SK-N-SH (cell line): ENCODE data around the gene RLN2. TPM values are rescaled to one million over a fixed set of nuclear protein-coding genes. Genes with fewer than 3 reads are reported as not detected.
A peak's percentile ranks its signal among the peaks of the same experiment; 100 is the strongest.

Experiments
- CTCF ChIA-PET: fragments of 300-600, 350-600 bp; formaldehyde crosslinking; extraction: SDS; loops from one replicate; lab custom pipeline; 2021; lab: Yijun Ruan, JAX
- POLR2A ChIA-PET: fragments of 350-600 bp; sonication (Branson Sonifier 250); formaldehyde crosslinking; extraction: SDS; loops from one replicate; lab custom pipeline; 2020; ENCODE audit warnings: antibody characterized with exemption, inconsistent platforms; lab: Yijun Ruan, JAX
- DNase-seq: peaks from one replicate; pipeline ENCODE4 v3.0.0; 2012
- H2AFZ ChIP-seq: fragments of 200-600 bp; sonication (generic); 2 replicates; pipeline ENCODE4 v1.8.1; 2016; ENCODE audit warnings: antibody characterized with exemption, mild to moderate bottlenecking, low read depth
- H3F3A ChIP-seq: fragments of 200-600 bp; sonication (generic); replicated peaks from 2 replicates; pipeline ENCODE3; 2016; ENCODE audit warnings: antibody characterized with exemption, mild to moderate bottlenecking; ENCODE audit not compliant: insufficient read depth
- H3K27ac ChIP-seq, 2 experiments: fragments of 200-500 bp in 1 of 2; fragments of 200-600 bp in 1 of 2; sonication (Bioruptor generic) in 1 of 2; sonication (generic), shearing (Covaris generic) in 1 of 2; 2 replicates each; pipeline versions ENCODE4 v1.5.1 to v1.6.1; 2014 to 2016; ENCODE audit warnings: low read depth in 2 of 2, inconsistent platforms in 1 of 2, low read length in 1 of 2, mild to moderate bottlenecking in 1 of 2, mixed read lengths in 1 of 2
- H3K27me3 ChIP-seq: fragments of 200-600 bp; sonication (generic), shearing (Covaris generic); 2 replicates; pipeline ENCODE4 v1.6.1; 2016; ENCODE audit warnings: mixed run types; ENCODE audit not compliant: insufficient read depth
- H3K36me3 ChIP-seq, 2 experiments: fragments of 200-500 bp in 1 of 2; fragments of 200-600 bp in 1 of 2; sonication (Bioruptor generic) in 1 of 2; sonication (generic) in 1 of 2; replicated peaks in 1 of 2; 2 replicates each; pipeline versions ENCODE3 to v1.5.1; 2014 to 2016; ENCODE audit warnings: low read length in 1 of 2, mild to moderate bottlenecking in 1 of 2; ENCODE audit not compliant: insufficient read depth in 2 of 2, control insufficient read depth in 1 of 2
- H3K4me1 ChIP-seq, 2 experiments: fragments of 200-500 bp in 1 of 2; fragments of 200-600 bp in 1 of 2; sonication (Bioruptor generic) in 1 of 2; sonication (generic), shearing (Covaris generic) in 1 of 2; 2 replicates each; pipeline versions ENCODE4 v1.5.1 to v1.6.1; 2014 to 2016; ENCODE audit warnings: low read depth in 1 of 2, low read length in 1 of 2, mixed run types in 1 of 2; ENCODE audit not compliant: insufficient read depth in 2 of 2, control insufficient read depth in 1 of 2
- H3K4me2 ChIP-seq: fragments of 200-600 bp; sonication (generic), shearing (Covaris generic); 2 replicates; pipeline ENCODE4 v1.6.1; 2017; ENCODE audit warnings: mixed run types
- H3K4me3 ChIP-seq, 2 experiments: fragments of 200-500 bp in 1 of 2; fragments of 200-600 bp in 1 of 2; sonication (Bioruptor generic) in 1 of 2; sonication (generic), shearing (Covaris generic) in 1 of 2; 2 replicates each; pipeline versions ENCODE4 v1.5.1 to v1.8.1; 2014 to 2016; ENCODE audit warnings: low read depth in 2 of 2, inconsistent platforms in 1 of 2, low read length in 1 of 2, mild to moderate bottlenecking in 1 of 2, mixed read lengths in 1 of 2, moderate library complexity in 1 of 2
- H3K79me2 ChIP-seq: fragments of 200-600 bp; sonication (generic); 2 replicates; pipeline ENCODE4 v1.8.1; 2017; ENCODE audit warnings: mild to moderate bottlenecking; ENCODE audit not compliant: insufficient read depth
- H3K9ac ChIP-seq: fragments of 200-600 bp; sonication (generic); 2 replicates; pipeline ENCODE4 v1.6.1; 2017; ENCODE audit warnings: mixed run types
- H3K9me2 ChIP-seq: fragments of 200-600 bp; sonication (generic); 2 replicates; pipeline ENCODE4 v1.6.1; 2017; ENCODE audit warnings: mixed run types
- H3K9me3 ChIP-seq: fragments of 200-600 bp; sonication (generic); 2 replicates; pipeline ENCODE4 v1.6.1; 2017; ENCODE audit warnings: mixed run types, mild to moderate bottlenecking, moderate library complexity
- H4K20me1 ChIP-seq: fragments of 200-600 bp; sonication (generic); 2 replicates; pipeline ENCODE4 v1.6.1; 2017; ENCODE audit warnings: mild to moderate bottlenecking, mixed run types; ENCODE audit not compliant: insufficient read depth
- CTCF ChIP-seq: fragments of 200-600 bp; sonication (generic); IDR thresholded peaks from 2 replicates; pipeline ENCODE4 v1.6.1; 2017; ENCODE audit warnings: antibody characterized with exemption, mild to moderate bottlenecking, moderate library complexity
- ELF1 ChIP-seq: IDR thresholded peaks from 2 replicates; pipeline ENCODE4 v1.4.0; 2012
- EP300 ChIP-seq, 2 experiments: IDR thresholded peaks; 2 replicates each; pipeline versions ENCODE4 v1.4.0 to v1.6.1; 2012; ENCODE audit warnings: borderline replicate concordance in 1 of 2, low read depth in 1 of 2, low read length in 1 of 2
- EZH2phosphoT487 ChIP-seq: fragments of 200-600 bp; sonication (generic); IDR thresholded peaks from 2 replicates; pipeline ENCODE4 v1.6.1; 2017; ENCODE audit warnings: low read depth, mixed run types, mild to moderate bottlenecking, antibody characterized with exemption, moderate library complexity, borderline replicate concordance
- FOXM1 ChIP-seq: IDR thresholded peaks from 2 replicates; pipeline ENCODE4 v1.4.0; 2012; ENCODE audit warnings: low read depth, mild to moderate bottlenecking
- GABPA ChIP-seq: IDR thresholded peaks from 2 replicates; pipeline ENCODE4 v1.4.0; 2012; ENCODE audit warnings: low read depth, mild to moderate bottlenecking
- JUND ChIP-seq: IDR thresholded peaks from 2 replicates; pipeline ENCODE4 v1.4.0; 2012
- MEF2A ChIP-seq: IDR thresholded peaks from 2 replicates; pipeline ENCODE4 v1.4.0; 2012; ENCODE audit warnings: low read depth, borderline replicate concordance
- NFIC ChIP-seq: IDR thresholded peaks from 2 replicates; pipeline ENCODE4 v1.4.0; 2012; ENCODE audit warnings: borderline replicate concordance
- RAD21 ChIP-seq: IDR thresholded peaks from 2 replicates; pipeline ENCODE4 v1.6.1; 2012; ENCODE audit warnings: mild to moderate bottlenecking, low read length
- RFX5 ChIP-seq: IDR thresholded peaks from 2 replicates; pipeline ENCODE4 v1.6.1; 2012; ENCODE audit warnings: mild to moderate bottlenecking, improper control_type of control experiment, low read length
- SIN3A ChIP-seq: IDR thresholded peaks from 2 replicates; pipeline ENCODE4 v1.6.1; 2012; ENCODE audit warnings: low read depth, mild to moderate bottlenecking, low read length, moderate library complexity, borderline replicate concordance
- SMC3 ChIP-seq: IDR thresholded peaks from 2 replicates; pipeline ENCODE4 v1.6.1; 2012; ENCODE audit warnings: low read depth, low read length, improper control_type of control experiment
- TAF1 ChIP-seq: IDR thresholded peaks from 2 replicates; pipeline ENCODE4 v1.6.1; 2012; ENCODE audit warnings: low read depth, mild to moderate bottlenecking, low read length, moderate library complexity, borderline replicate concordance
- TCF12 ChIP-seq: IDR thresholded peaks from 2 replicates; pipeline ENCODE4 v1.4.0; 2012
- TEAD4 ChIP-seq: IDR thresholded peaks from 2 replicates; pipeline ENCODE4 v1.4.0; 2012; ENCODE audit warnings: mild to moderate bottlenecking, borderline replicate concordance; ENCODE audit not compliant: insufficient read depth
- WGBS: methylation state at CpG from one replicate; pipeline ENCODE4 v1.1.6; 2017; ENCODE audit warnings: low lambda C conversion rate; 5-methylcytosine and 5-hydroxymethylcytosine counted together
- polyA plus RNA-seq, 3 experiments: library from polyadenylated mRNA; depleted of rRNA; stranded (reverse); fragments of >200 nt; gene quantifications; 2 replicates each; pipeline ENCODE4 v1.2.3, GENCODE V29; 2012
- TF ChIP-seq, protein P1 (sequence below): IDR thresholded peaks from 2 replicates; pipeline ENCODE4 v1.4.0; 2012; ENCODE audit warnings: low read depth, borderline replicate concordance

The RLN2 gene
- polyA plus RNA-seq, 1 of the 3 experiments (the other 2 are of a cell fraction) = 0.51 TPM

DNA sequence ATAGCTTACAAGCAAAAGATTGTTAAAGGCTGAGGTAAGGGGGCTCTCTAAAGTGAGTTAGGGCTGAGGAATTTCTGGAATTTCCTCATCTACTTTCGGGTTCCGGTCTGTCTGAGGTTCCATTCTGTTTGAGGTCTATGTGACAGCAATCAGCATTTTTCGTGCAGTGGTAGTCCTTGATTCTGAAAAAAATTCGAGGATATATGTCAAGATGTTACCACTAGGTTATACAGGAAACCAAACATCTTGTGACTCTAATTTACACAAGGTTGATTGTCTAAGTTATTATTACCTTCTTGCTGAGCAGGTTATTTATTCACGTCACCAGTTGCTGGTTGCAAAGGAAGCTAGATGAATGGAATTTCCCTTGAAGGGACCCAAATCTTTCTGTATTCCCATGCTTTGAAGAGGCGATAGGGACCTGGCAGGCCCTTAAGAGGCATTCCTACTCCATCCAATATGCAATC is 35.2 kb downstream of the RLN2 start (continued):
- TF ChIP-seq, protein P1, sequence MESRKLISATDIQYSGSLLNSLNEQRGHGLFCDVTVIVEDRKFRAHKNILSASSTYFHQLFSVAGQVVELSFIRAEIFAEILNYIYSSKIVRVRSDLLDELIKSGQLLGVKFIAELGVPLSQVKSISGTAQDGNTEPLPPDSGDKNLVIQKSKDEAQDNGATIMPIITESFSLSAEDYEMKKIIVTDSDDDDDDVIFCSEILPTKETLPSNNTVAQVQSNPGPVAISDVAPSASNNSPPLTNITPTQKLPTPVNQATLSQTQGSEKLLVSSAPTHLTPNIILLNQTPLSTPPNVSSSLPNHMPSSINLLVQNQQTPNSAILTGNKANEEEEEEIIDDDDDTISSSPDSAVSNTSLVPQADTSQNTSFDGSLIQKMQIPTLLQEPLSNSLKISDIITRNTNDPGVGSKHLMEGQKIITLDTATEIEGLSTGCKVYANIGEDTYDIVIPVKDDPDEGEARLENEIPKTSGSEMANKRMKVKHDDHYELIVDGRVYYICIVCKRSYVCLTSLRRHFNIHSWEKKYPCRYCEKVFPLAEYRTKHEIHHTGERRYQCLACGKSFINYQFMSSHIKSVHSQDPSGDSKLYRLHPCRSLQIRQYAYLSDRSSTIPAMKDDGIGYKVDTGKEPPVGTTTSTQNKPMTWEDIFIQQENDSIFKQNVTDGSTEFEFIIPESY = no peak
- TF ChIP-seq RAD21 = no peak
- TF ChIP-seq ELF1 = no peak
- no peak for TF ChIP-seq MEF2A
- peak; percentile 63 for TF ChIP-seq JUND
- TF ChIP-seq GABPA = no peak
- no peak for TF ChIP-seq CTCF
- TF ChIP-seq SMC3 = no peak
- TF ChIP-seq RFX5 = no peak; the same call in 1 of the 2 replicates

DNA sequence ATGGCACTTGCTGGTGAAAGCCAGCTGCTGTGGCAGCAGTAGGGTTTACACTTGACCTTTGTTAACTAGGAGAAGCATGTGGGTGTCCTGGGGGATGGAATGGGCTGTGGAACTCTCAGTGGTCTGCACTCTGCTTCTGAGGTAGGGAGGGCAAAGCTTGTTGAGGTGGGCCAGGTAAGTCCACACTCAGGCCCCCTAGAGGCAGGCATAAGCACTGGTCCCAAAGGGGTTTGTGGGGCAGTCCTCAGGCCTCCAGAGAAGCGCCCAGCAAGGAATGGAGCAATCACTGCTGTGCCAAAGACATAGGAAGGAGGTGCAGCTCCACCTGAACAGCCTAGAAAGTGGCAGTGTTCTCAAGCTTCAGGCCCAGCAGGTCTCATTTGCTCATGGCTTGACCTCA is 38.6 kb downstream of the RLN2 start:
- no peaks in the 10 kb centered on the region for H3K9me2 ChIP-seq
- no peak for TF ChIP-seq SIN3A
- TF ChIP-seq CTCF = peak; percentile 15; the same call in 1 of the 2 replicates
- TF ChIP-seq, all 33 proteins: peak for 1
- no peaks in the 10 kb centered on the region for H3K79me2 ChIP-seq
- ChIA-PET POLR2A (no interaction called here), CTCF (no interaction called here)
- WGBS = 100% methylated on average over 1 of the region's 1 CpG
- H3K36me3 ChIP-seq = no peaks in the 10 kb centered on the region
- H3K4me3 ChIP-seq = no peak overlapping the region
- peaks cover 0 to 14% of the 10 kb centered on the region in 2 experiments; a peak in 1 of 4 replicates for H3K4me1 ChIP-seq
- no peak overlapping the region for H3K9ac ChIP-seq
- no peaks in the 10 kb centered on the region for H4K20me1 ChIP-seq
- H2AFZ ChIP-seq = no peak overlapping the region
- H3K4me2 ChIP-seq = no peak overlapping the region
- no peak for DNase-seq
- no peak overlapping the region for H3K27ac ChIP-seq
- H3F3A ChIP-seq = no peaks in the 10 kb centered on the region
- H3K27me3 ChIP-seq = no peaks in the 10 kb centered on the region
- H3K9me3 ChIP-seq = no peaks in the 10 kb centered on the region

DNA sequence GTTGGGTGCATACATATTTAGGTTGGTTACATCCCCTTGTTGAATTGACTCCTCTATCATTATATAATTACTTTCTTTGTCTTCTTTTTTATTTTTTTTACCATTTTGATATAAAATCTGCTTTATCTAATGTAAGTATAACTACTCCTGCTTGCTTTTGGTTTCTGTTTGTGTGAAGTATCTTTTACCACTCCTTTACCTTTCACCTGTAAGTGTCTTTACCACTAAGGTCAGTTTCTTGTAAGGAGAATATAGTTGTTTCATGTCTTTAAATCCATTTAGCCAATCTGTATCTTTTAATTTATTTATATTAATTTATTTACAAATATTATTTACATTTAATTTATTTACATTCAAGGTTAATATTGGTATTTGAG is 40.3 kb downstream of the RLN2 start:
- ChIA-PET POLR2A (no interaction called here), CTCF (no interaction called here)
- DNase-seq = no peak
- no peaks in the 10 kb centered on the region for H3K9me2 ChIP-seq
- no peak overlapping the region for H3K9ac ChIP-seq
- no peaks in the 10 kb centered on the region for H3F3A ChIP-seq
- no peak overlapping the region for H3K4me3 ChIP-seq
- H4K20me1 ChIP-seq = no peaks in the 10 kb centered on the region
- no peak overlapping the region for H3K4me2 ChIP-seq
- no peaks in the 10 kb centered on the region for H3K79me2 ChIP-seq
- H3K27me3 ChIP-seq = no peaks in the 10 kb centered on the region
- peaks cover 0 to 7% of the 10 kb centered on the region in 2 experiments; a peak in 1 of 4 replicates for H3K4me1 ChIP-seq
- H3K36me3 ChIP-seq = no peaks in the 10 kb centered on the region
- TF ChIP-seq NFIC = no peak
- no peak for TF ChIP-seq TCF12
- TF ChIP-seq JUND = no peak
- TF ChIP-seq, protein P1 = no peak
- TF ChIP-seq TEAD4 = no peak
- no peak for TF ChIP-seq EP300 (IDR thresholded peaks at IDR 0.05; ENCODE audit: borderline replicate concordance in 1 of 2, low read depth in 1 of 2, low read length in 1 of 2)
- TF ChIP-seq GABPA = no peak
- TF ChIP-seq FOXM1 = no peak
- no peak for TF ChIP-seq TAF1
- TF ChIP-seq EZH2phosphoT487 = no peak
- H3K9me3 ChIP-seq = no peaks in the 10 kb centered on the region
- no peak overlapping the region for H2AFZ ChIP-seq
- H3K27ac ChIP-seq = no peak overlapping the region
